GM21619 (cell line): ENCODE results near the gene UPB1.
"Not testable (repeated sequence)": the region's sequence is repeated elsewhere in the genome, so short reads cannot be mapped to it uniquely, and the experiment has no call there.

Experiments
- ATAC-seq: cut with Tn5 transposase; IDR thresholded peaks from one replicate; pipeline ENCODE4 v1.9.1; 2021; ENCODE audit not compliant: unreplicated experiment

Gene UPB1

GRCh38 chr22:24481641-24482040, 13.5 kb upstream of the UPB1 start:
- no peak for ATAC-seq

DNA sequence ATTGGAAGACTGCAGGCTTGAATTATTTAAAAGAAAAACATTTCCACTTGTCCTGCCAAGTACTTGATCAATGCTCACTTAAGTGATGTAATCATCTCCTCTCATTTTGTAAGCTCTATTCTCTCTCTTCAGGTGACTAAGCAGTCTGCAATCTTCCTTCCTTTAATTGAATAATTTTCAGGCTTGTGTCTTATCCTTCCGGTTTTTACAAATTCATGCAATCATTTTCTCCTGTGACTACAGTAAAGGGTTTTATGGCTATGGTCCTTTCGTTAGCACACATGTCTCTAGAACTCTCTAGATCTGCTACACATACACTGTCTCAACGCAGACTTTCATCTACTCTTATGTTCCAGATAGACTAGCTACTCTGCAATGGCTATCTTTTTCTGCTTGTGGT, 12.6 kb upstream of the UPB1 start:
- no peak for ATAC-seq

- no peak for ATAC-seq
Observed at GRCh38 chr22:24482998-24483397, 12.1 kb upstream of the UPB1 start.

DNA sequence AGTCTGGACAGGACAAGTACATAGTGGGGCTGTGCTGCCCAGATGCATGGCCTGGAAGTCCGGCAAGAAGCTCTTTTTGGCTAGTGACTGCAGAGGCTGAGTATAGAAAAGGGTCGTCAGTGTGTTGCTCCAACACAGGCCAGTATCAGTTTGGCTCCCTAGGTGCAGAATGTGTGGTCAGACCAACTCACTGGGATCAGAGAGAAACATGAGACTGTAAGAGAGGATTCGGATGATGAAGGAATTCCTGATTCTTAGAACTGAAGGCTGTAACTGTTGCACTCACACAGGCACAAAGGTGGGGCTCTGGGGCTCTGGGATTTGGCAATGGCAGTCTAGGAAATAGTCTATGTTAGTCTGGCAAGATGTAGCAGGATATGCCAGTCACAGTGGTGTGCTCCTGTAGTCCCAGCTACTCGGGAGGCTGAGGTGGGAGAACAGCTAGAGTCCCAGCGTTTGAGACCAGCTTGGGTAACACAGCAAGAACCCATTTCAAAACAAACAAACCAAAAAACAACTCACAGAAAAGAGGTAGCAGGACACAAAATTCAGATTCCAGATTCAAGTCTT, 11.1 kb upstream of the UPB1 start:
- ATAC-seq, result no peak

GRCh38 chr22:24485170-24485569, 10.0 kb upstream of the UPB1 start:
- ATAC-seq, result no peak

DNA sequence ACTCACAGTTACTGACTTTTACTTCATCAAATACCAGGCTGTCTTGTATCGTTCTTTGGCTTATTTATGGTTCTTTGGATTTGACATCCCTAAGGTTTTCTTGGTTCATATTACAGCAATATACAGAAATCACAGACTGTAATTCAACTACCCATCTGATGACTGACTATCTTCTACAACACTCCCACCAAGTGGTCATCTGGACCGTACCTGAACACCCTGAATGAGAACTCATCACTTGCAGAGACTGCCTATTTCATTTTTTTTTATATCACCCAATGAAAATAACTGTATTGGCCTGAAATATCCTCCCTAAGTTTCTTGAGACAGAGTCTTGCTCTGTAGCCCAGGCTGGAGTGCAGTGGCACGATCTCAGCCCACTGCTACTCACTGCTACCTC, 9.5 kb upstream of the UPB1 start:
- ATAC-seq, result no peak

- ATAC-seq, result no peak
Observed at GRCh38 chr22:24486501-24486921, 8.6 kb upstream of the UPB1 start.

DNA sequence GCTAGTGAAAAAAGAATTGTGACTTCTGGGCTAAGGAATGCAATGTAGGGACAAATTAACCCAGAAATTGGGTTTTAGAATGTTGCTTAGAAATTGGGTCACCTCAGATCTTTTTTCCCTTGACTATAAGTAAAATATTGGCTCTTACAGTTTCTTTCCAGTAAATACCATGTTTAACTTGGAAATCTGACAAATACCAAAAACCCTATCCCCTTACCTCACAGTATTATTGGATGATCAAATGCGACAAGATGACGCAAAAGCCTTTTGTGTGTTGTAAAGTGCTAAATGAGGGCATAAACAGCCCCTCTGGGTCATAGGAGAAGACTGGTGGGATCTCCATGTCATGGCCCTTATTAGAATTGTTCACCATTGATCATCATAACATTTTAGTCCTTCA, 6.1 kb upstream of the UPB1 start:
- no peak for ATAC-seq

DNA sequence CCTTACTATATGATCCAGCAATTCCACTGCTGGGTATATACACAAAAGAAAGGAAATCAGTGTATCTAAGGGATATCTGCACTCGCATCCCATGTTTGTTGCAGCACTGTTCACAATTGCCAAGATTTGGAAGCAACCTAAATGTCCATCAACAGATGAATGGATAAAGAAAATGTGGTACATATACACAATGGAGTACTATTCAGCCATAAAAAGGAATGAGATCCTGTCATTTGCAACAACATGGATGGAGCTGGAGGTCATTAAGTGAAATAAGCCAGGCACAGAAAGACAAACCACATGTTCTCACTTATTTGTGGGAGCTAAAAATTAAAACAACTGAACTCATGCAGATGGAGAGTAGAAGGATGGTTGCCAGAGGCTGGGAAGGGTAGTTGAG, 5.7 kb upstream of the UPB1 start:
- not testable (repeated sequence) for ATAC-seq

- ATAC-seq, result no peak
Observed at GRCh38 chr22:24492391-24492790, 2.7 kb upstream of the UPB1 start.

DNA sequence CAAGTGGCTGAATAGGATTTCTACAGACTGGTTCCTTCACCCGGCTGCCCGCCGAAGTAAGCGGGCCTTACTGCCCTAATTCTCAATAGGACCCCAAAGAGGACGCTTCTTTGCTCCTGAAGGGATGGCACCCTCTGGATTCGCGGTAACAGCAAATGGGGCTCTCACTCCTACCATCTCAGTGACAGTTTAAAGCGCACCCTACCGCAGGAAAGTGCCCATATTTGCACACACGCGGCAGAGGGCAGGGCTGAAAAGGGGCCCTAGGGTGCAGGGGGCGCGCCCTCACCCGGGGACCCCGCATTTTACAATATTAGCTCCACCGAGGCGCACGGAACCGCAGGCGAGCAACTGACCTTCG, 985 bp upstream of the UPB1 start:
- ATAC-seq, result no peak

DNA sequence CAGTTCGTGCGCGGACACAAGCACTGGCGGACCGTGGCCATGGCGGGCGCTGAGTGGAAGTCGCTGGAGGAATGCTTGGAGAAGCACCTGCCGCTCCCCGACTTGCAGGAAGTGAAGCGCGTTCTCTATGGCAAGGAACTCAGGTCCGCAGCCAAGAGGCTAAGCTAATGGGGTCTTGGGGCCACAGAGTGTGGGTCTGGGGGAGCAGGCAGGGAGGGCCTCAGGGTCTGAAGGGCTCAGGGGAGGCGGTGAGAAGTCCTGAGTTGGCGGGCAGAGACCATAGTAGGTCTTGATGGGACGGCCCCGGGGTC, 188 bp downstream of the UPB1 start:
- no peak for ATAC-seq

DNA sequence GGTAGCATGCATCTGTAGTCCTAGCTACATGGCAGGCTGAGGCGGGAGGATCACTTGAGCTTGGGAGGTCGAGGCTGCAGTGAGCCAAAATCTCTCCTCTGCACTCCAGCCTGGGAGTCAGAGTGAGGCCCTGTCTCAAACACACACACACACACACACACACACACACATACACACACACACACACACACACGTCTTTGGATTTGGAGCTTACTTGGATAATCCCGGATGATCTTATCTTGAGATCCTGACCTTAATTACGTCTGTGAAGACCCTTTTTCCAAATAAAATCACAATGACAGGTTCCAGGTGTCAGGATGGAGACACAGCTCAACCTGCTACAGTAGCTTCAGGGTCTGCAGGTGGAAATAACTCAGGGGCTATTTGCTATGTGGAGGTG, 1.1 kb downstream of the UPB1 start:
- no peak for ATAC-seq

DNA sequence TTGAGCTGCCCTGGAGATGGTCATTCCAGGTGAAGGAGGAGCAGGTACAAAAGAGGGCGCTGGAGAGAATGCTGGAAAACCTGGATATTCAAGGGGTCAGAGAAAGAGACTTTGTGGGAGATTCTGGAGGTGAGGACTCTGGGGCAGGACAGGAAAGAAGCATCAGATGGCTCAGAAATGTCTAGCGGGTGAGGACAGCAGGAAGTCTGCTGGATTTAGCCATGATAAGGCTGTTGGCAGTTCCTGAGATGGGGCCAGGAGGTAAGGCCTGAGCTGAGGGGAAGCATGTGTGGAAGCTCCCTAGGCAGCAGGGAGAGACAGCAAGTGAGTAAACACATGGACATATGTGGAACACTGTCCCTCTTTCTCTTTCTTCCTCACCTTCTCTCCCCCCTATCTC, 1.5 kb downstream of the UPB1 start:
- no peak for ATAC-seq

DNA sequence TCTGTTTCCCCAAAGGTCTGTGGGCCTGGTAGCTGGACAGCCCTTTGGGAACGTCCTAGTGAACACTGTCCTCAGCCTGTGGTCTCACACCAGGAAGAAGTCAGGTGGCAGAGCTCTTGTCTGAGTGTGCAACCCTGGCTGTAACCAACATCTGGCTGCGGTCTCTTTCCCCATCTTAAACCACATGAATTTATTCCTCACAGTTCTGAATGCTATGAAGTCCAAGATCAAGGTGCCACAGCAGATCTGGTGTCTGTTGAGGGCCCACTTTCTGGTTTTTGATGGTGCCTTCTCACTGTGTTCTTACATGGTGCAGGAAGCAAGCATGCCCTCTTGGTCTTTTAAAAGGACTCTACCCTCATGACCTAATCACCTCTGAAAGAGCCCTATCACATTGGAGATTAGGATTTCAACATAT, 2.7 kb downstream of the UPB1 start:
- no peak for ATAC-seq

DNA sequence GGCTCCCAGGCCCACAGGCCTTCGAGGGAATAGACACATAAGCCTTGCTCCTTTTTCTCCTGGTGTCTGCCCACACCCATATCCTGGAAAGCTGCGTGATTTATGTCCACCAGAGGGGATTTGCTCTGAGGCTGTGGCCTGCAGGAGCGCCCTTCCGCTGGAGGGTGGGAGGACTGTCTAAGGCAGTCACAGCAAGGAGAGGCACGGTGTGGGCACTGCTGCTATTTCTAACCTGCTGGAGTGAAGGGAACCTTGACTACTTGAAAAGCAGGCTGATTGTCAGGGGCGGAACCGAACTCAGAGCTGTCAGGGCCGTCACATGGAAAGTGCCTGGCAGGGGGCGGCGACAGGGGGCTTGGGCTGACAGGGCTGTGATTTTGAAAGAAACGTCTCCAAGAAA, 3.7 kb downstream of the UPB1 start:
- no peak for ATAC-seq

DNA sequence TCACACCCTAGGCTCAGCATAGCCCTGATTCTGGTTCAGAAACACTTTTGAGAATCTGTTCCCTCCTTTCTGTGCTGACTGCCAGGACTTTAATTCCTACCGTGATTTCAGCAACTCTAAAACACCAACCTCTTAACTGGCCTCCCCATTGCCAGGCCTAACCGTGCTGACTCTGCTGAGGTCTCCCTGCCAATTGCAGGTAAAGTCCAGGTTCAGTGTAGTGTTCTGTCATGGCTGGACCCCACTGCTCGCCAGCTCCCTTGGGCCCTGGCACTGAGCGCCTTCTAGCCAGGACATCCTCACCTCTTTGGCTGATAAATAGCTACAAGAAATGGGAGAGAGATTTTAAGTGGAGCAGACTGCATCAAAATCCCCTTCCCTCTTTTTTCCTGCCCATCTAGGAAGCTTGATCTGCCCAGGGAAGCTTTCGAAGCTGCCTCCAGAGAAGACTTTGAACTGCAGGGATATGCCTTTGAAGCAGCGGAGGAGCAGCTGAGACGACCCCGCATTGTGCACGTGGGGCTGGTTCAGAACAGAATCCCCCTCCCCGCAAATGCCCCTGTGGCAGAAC, 4.7 kb downstream of the UPB1 start:
- no peak for ATAC-seq

GRCh38 chr22:24500277-24500820, 5.2 kb downstream of the UPB1 start:
- ATAC-seq, result no peak

DNA sequence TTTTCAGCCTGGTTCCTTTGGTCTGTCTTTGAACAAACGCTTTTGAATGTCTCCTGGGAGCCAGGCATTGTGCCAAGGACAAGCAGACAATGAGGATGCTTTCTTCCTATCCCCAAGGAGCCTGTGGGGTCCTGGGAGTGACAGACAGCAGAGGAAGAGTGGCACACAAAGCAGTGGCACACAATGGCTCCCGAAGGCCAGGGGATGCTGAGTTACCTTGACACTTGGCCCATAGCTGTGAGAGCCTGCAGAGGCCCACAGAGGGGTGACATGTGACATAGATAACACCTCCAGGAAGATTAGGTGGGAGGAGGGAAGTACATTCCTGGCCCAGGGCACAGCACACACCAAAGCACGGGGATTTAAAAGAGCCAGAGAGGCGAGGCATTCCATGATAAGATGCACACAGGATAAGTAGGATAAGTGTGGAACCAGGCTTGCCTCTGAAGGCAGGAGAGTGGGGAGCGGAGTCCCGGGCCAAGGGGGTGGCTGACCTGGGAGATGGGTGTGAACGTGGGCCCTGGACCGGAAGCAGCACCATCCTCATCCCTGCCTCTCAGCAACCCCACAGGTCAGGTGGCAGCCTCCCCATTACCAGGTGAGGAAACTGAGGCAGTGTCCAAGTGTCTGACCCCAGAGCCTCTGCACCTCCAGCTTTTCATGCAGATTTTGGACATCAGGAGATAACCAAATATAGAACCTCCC, 6.3 kb downstream of the UPB1 start:
- ATAC-seq, result no peak

DNA sequence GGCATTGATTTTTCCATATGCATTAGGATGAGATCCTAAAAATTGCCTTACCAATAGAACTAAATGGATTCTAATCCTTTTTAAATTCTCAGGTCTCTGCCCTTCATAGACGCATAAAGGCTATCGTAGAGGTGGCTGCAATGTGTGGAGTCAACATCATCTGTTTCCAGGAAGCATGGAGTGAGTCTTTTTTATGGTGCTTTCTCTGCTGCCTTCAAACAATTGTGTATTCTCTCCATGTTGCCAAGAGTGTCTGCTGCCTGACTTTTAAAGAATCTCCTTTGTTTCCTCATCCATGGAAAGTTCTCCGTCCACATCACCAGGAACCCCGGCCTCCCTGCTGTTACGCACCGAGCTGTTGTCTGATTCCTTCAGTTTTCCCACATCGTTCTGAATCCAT, 6.9 kb downstream of the UPB1 start:
- ATAC-seq, result no peak

DNA sequence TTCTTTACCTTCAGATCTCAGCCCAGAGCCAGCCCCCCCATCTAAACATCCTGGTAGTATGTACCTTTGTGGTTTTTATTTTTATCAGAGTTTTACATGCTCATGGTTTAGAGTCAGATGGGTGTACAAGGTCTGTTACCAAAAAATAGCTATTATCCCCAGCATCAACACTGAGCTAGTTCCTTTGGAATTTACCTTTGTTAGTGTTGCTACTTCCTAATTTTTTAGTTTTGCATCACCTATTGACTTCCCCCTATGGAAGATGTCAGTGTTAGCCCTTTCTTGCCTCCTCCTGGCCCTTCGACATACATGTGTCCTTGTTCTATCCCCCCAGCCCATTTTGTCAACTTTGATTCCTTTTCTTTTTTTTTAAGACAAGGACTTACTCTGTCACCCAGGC, 7.4 kb downstream of the UPB1 start:
- ATAC-seq, result no peak

DNA sequence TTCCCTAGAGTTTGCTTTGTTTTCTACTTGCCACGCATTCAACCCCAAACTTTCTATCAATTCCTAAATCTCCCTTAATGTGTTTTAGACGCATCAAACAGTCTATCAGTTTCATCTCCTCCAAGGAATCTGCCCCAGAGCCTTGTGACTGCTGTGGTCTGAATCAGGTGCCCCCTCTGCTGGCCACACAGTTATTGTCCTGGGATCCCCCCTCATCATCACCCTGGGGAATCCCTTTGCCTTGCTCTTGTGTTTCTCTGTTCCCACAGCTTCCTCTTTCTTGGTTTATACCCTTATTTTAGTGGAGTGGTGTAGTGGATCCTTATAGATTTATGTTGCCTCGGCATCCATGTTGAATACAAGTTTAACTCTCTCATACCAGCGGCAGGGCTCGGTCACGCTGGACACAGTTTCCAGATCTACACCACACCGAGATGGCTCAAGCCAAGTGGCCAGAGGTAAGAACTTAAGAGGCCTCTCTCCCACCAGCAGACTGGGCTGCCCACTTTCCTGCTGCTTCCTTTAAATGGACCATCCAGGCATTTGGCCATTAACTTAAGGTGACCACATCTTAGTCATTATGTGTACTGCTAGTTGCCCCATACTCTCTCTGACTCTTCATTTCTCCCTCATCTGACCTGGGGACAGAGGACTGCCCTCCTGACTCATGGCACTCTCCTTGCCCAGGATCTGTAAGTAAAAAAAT, 8.2 kb downstream of the UPB1 start:
- ATAC-seq, result no peak
